OCI-LY1 (cell line): ENCODE data around the gene SPSB1.

Experiments used
- H2AFZ ChIP-seq: fragments of 200-600 bp; sonication (generic), shearing (Covaris generic); 2 replicates; pipeline ENCODE4 v1.6.0; 2014; ENCODE audit warnings: antibody characterized with exemption, mild to moderate bottlenecking, low read length
- H3F3A ChIP-seq: fragments of 200-600 bp; sonication (generic), shearing (Covaris generic); 2 replicates; pipeline ENCODE4 v1.6.0; 2014; ENCODE audit warnings: mild to moderate bottlenecking, antibody characterized with exemption, low read length, moderate library complexity; ENCODE audit not compliant: insufficient read depth
- H3K27ac ChIP-seq: fragments of 200-600 bp; sonication (generic); 2 replicates; pipeline ENCODE4 v1.5.1; 2014; ENCODE audit warnings: low read length, mixed run types, mild to moderate bottlenecking, low read depth; ENCODE audit not compliant: poor library complexity, severe bottlenecking
- H3K27me3 ChIP-seq: fragments of 200-600 bp; sonication (generic); 2 replicates; pipeline ENCODE4 v1.6.0; 2014; ENCODE audit warnings: antibody characterized with exemption, mild to moderate bottlenecking, low read length, moderate library complexity; ENCODE audit not compliant: insufficient read depth
- H3K36me3 ChIP-seq: fragments of 200-600 bp; sonication (generic); 2 replicates; pipeline ENCODE4 v1.6.1; 2014; ENCODE audit warnings: mild to moderate bottlenecking, antibody characterized with exemption, low read length, moderate library complexity, mixed read lengths; ENCODE audit not compliant: insufficient read depth
- H3K4me1 ChIP-seq: fragments of 200-600 bp; sonication (generic); 2 replicates; pipeline ENCODE4 v1.5.1; 2014; ENCODE audit warnings: mild to moderate bottlenecking, low read length, moderate library complexity; ENCODE audit not compliant: insufficient read depth, severe bottlenecking
- H3K4me2 ChIP-seq: fragments of 200-600 bp; sonication (generic), shearing (Covaris generic); 2 replicates; pipeline ENCODE4 v1.6.1; 2014; ENCODE audit warnings: low read length
- H3K4me3 ChIP-seq: fragments of 200-600 bp; sonication (generic); 2 replicates; pipeline ENCODE4 v1.5.1; 2014; ENCODE audit warnings: low read length, low read depth, mild to moderate bottlenecking, mixed read lengths; ENCODE audit not compliant: poor library complexity, severe bottlenecking
- H3K79me2 ChIP-seq: fragments of 200-600 bp; shearing (Covaris generic); 2 replicates; pipeline ENCODE4 v1.6.1; 2016; ENCODE audit warnings: mixed run types, low read length, mixed read lengths; ENCODE audit not compliant: insufficient read depth
- H3K9ac ChIP-seq: fragments of 200-600 bp; sonication (generic), shearing (Covaris generic); 2 replicates; pipeline ENCODE4 v1.6.1; 2014; ENCODE audit warnings: mild to moderate bottlenecking, low read length, mixed read lengths
- H3K9me2 ChIP-seq: fragments of 200-600 bp; sonication (generic), shearing (Covaris generic); 2 replicates; pipeline ENCODE4 v1.6.1; 2014; ENCODE audit warnings: low read depth, mild to moderate bottlenecking, low read length, mixed read lengths
- H3K9me3 ChIP-seq: fragments of 200-600 bp; shearing (Covaris generic); 2 replicates; pipeline ENCODE4 v1.6.1; 2014; ENCODE audit warnings: low read length, mixed read lengths
- H4K20me1 ChIP-seq: fragments of 200-600 bp; sonication (generic), shearing (Covaris generic); 2 replicates; pipeline ENCODE4 v1.6.0; 2016; ENCODE audit warnings: mild to moderate bottlenecking, low read length; ENCODE audit not compliant: insufficient read depth
- CTCF ChIP-seq: fragments of 200-600 bp; sonication (generic), shearing (Covaris generic); IDR thresholded peaks from 2 replicates; pipeline ENCODE4 v1.5.1; 2017; ENCODE audit warnings: mild to moderate bottlenecking, antibody characterized with exemption, low read length, moderate library complexity, mixed read lengths
- EZH2 ChIP-seq: fragments of 200-600 bp; sonication (generic), shearing (Covaris generic); IDR thresholded peaks from 2 replicates; pipeline ENCODE4 v1.8.0; 2017; ENCODE audit warnings: borderline replicate concordance, mixed run types, mild to moderate bottlenecking, antibody characterized with exemption, low read length, moderate library complexity, mixed read lengths

The SPSB1 gene

GRCh38 chr1:9360371-9361064, 67.8 kb downstream of the SPSB1 start:
- H3K36me3 ChIP-seq, result peaks cover 32% of the 10 kb centered on the region; the same call in 1 of the 2 replicates
- H3K4me1 ChIP-seq, result peaks cover 22% of the 10 kb centered on the region
- TF ChIP-seq CTCF (no peak), EZH2 (no peak)
- no peak overlapping the region for H3K27ac ChIP-seq
- no peaks in the 10 kb centered on the region for H3K79me2 ChIP-seq
- H3K4me3 ChIP-seq, result no peak overlapping the region
- no peaks in the 10 kb centered on the region for H3F3A ChIP-seq
- H3K4me2 ChIP-seq, result no peak overlapping the region
- H3K9me3 ChIP-seq, result no peaks in the 10 kb centered on the region
- no peak overlapping the region for H2AFZ ChIP-seq
- no peak overlapping the region for H3K9ac ChIP-seq
- H4K20me1 ChIP-seq, result no peaks in the 10 kb centered on the region
- H3K9me2 ChIP-seq, result no peaks in the 10 kb centered on the region
- H3K27me3 ChIP-seq, result no peaks in the 10 kb centered on the region

- H3K9me2 ChIP-seq, result no peaks in the 10 kb centered on the region
- H3K79me2 ChIP-seq, result no peaks in the 10 kb centered on the region
- no peak overlapping the region for H3K27ac ChIP-seq
- TF ChIP-seq EZH2, result no peak
- no peak overlapping the region for H2AFZ ChIP-seq
- H3F3A ChIP-seq, result no peaks in the 10 kb centered on the region
- no peak overlapping the region for H3K4me2 ChIP-seq
- H4K20me1 ChIP-seq, result no peaks in the 10 kb centered on the region
- H3K9me3 ChIP-seq, result no peaks in the 10 kb centered on the region
- no peak overlapping the region for H3K4me3 ChIP-seq
- peaks cover 22% of the 10 kb centered on the region for H3K4me1 ChIP-seq
- H3K9ac ChIP-seq, result no peak overlapping the region
- no peaks in the 10 kb centered on the region for H3K27me3 ChIP-seq
- H3K36me3 ChIP-seq, result peaks cover 19% of the 10 kb centered on the region; the same call in 1 of the 2 replicates
Observed at GRCh38 chr1:9361630-9362260, 69.1 kb downstream of the SPSB1 start.

- H2AFZ ChIP-seq, result no peak overlapping the region
- no peaks in the 10 kb centered on the region for H3F3A ChIP-seq
- H3K27me3 ChIP-seq, result no peaks in the 10 kb centered on the region
- H3K9ac ChIP-seq, result no peak overlapping the region
- H3K27ac ChIP-seq, result no peak overlapping the region
- TF ChIP-seq CTCF, result no peak
- TF ChIP-seq EZH2, result no peak
- peaks cover 22% of the 10 kb centered on the region for H3K4me1 ChIP-seq
- no peaks in the 10 kb centered on the region for H3K9me2 ChIP-seq
- no peaks in the 10 kb centered on the region for H3K79me2 ChIP-seq
- no peaks in the 10 kb centered on the region for H4K20me1 ChIP-seq
- peaks cover 20% of the 10 kb centered on the region; the same call in 1 of the 2 replicates for H3K36me3 ChIP-seq
- H3K4me2 ChIP-seq, result peak overlapping the region; percentile 27; the same call in 1 of the 2 replicates
- H3K9me3 ChIP-seq, result no peaks in the 10 kb centered on the region
- no peak overlapping the region for H3K4me3 ChIP-seq
Observed at GRCh38 chr1:9362488-9362887, 69.8 kb downstream of the SPSB1 start.
